ENCODE measurements around the gene TMEM201. TPM values are rescaled to one million over a fixed set of nuclear protein-coding genes. Genes with fewer than 3 reads are reported as not detected.
"Not testable (repeated sequence)": the region's sequence is repeated elsewhere in the genome, so short reads cannot be mapped to it uniquely, and the experiment has no call there.

The TMEM201 gene
- total RNA-seq, 2 experiments from 2014 or later: 21.1 to 23.2 TPM

- Mint-ChIP-seq H3K27ac (peak overlapping the region; percentile 2), H3K4me1 (ENCODE audit: low read depth) (peaks cover 29% of the 10 kb centered on the region), H3K4me3 (no peak overlapping the region), H3K36me3 (ENCODE audit: low read depth) (peaks cover 27% of the 10 kb centered on the region), H3K9me3 (ENCODE audit: insufficient read depth) (no peaks in the 10 kb centered on the region), H3K27me3 (ENCODE audit: low read depth) (no peaks in the 10 kb centered on the region)
- DNase-seq (peak; percentile 28), ATAC-seq (peak; percentile 74)
- CTCF ChIA-PET: interaction anchor here (0.9 to 3.4 kb wide), 5 partner anchors 10 to 63 kb away, joined by 3 to 18 read pairs (median 5); no protein-coding TSS in a partner anchor
- POLR2A ChIA-PET: interaction anchor here (2.1 kb wide), 1 partner anchor 20 kb away, joined by 6 read pairs; no protein-coding TSS in a partner anchor
These were observed 30.3 kb upstream of the TMEM201 start for GRCh38 chr1:9558271-9558945.

GRCh38 chr1:9558946-9559545, 29.7 kb upstream of the TMEM201 start:
- Mint-ChIP-seq H3K4me3 (no peak overlapping the region), H3K27me3 (ENCODE audit: low read depth) (no peaks in the 10 kb centered on the region), H3K4me1 (ENCODE audit: low read depth) (peaks cover 29% of the 10 kb centered on the region), H3K27ac (peak overlapping the region; percentile 2), H3K9me3 (ENCODE audit: insufficient read depth) (no peaks in the 10 kb centered on the region), H3K36me3 (ENCODE audit: low read depth) (peaks cover 22% of the 10 kb centered on the region)
- ChIA-PET POLR2A (interaction anchor here (0.6 to 2.1 kb wide), 2 partner anchors 16 to 21 kb away, joined by 3 to 6 read pairs; no protein-coding TSS in a partner anchor), CTCF (interaction anchor here (0.6 to 3.4 kb wide), 5 partner anchors 9 to 424 kb away, joined by 3 to 18 read pairs (median 5); no protein-coding TSS in a partner anchor)
- no peak for ATAC-seq
- DNase-seq: no peak

DNA sequence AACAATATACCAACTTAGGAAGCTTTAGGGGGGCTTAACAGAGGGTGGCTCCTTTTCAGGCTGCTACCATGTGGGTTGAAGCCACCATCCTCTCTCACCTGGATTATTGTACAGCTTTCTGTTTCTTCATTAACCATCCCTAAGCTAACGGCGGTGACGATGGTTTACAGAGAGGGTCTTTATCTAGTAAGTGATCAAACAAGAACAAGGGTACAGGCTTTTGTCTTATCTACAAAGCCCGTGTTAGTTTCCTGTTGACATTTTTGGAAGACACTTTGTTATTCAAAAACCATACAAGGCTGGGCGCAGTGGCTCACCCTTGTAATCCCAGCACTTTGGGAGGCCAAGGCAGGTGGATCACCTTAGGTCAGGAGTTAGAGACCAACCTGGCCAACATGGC, 29.0 kb upstream of the TMEM201 start:
- peaks cover 22% of the 10 kb centered on the region for H3K36me3 Mint-ChIP-seq (ENCODE audit: low read depth)
- H3K4me1 Mint-ChIP-seq (ENCODE audit: low read depth): peaks cover 29% of the 10 kb centered on the region
- H3K9me3 Mint-ChIP-seq (ENCODE audit: insufficient read depth): no peaks in the 10 kb centered on the region
- peak overlapping the region; percentile 28 for H3K27ac Mint-ChIP-seq
- ATAC-seq (peak; percentile 32), DNase-seq (no peak)
- no peaks in the 10 kb centered on the region for H3K27me3 Mint-ChIP-seq (ENCODE audit: low read depth)
- ChIA-PET POLR2A (interaction anchor here (2.1 kb wide), 1 partner anchor 22 kb away, joined by 6 read pairs; no protein-coding TSS in a partner anchor), CTCF (interaction anchor here (0.6 to 3.4 kb wide), 2 partner anchors 65 to 423 kb away, joined by 3 to 18 read pairs; no protein-coding TSS in a partner anchor)
- H3K4me3 Mint-ChIP-seq: no peak overlapping the region

DNA sequence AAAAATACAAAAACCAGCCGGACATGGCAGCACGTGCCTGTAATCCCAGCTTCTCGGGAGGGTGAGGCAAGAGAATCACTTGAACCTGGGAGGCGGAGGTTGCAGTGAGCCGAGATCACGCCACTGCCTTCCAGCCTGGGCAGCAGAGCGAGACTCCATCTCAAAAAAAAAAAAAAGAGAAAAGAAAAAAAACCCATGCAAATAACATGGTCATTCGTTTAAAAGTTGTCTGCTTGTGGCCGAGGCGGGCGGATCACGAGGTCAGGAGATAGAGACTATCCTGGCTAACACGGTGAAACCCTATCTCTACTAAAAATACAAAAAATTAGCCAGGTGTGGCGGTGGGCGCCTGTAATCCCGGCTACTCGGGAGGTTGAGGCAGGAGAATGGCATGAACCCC, 28.6 kb upstream of the TMEM201 start:
- H3K4me3 Mint-ChIP-seq; POLR2A ChIA-PET; ATAC-seq; H3K27me3 Mint-ChIP-seq (ENCODE audit: low read depth); H3K9me3 Mint-ChIP-seq (ENCODE audit: insufficient read depth); H3K27ac Mint-ChIP-seq; DNase-seq: not testable (repeated sequence)
- peaks cover 22% of the 10 kb centered on the region for H3K36me3 Mint-ChIP-seq (ENCODE audit: low read depth)
- CTCF ChIA-PET: interaction anchor here (3.4 kb wide), 1 partner anchor 65 kb away, joined by 18 read pairs; no protein-coding TSS in a partner anchor
- H3K4me1 Mint-ChIP-seq (ENCODE audit: low read depth): peaks cover 29% of the 10 kb centered on the region

GRCh38 chr1:9561429-9561828, 27.3 kb upstream of the TMEM201 start:
- H3K27me3 Mint-ChIP-seq (ENCODE audit: low read depth): no peaks in the 10 kb centered on the region
- ATAC-seq: no peak
- H3K36me3 Mint-ChIP-seq (ENCODE audit: low read depth): peaks cover 11% of the 10 kb centered on the region
- no peak for DNase-seq
- CTCF ChIA-PET: interaction anchor here (0.8 kb wide), 1 partner anchor 12 kb away, joined by 3 read pairs; no protein-coding TSS in a partner anchor
- POLR2A ChIA-PET: no interaction called here
- no peak overlapping the region for H3K27ac Mint-ChIP-seq
- H3K9me3 Mint-ChIP-seq (ENCODE audit: insufficient read depth): no peaks in the 10 kb centered on the region
- peaks cover 29% of the 10 kb centered on the region for H3K4me1 Mint-ChIP-seq (ENCODE audit: low read depth)
- no peak overlapping the region for H3K4me3 Mint-ChIP-seq

DNA sequence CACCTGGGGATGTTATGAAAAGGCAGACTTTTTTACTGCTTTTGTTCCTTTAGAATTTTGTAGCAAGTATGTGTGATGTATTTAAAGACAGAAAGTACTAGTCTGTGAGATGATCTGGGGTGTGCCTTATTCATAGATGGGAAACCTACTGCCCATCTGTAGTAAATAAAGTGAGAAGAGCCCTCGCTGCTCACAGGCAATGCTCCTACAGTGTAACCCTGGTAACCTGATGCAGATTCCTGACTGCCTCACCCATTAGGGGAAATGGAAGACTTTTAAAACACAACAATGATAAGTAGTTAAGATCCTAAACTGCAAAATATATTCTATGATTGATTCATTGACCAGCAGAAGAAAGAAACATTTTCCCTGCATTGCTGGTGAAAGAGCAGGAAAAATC, 19.4 kb upstream of the TMEM201 start:
- no peaks in the 10 kb centered on the region for H3K27me3 Mint-ChIP-seq (ENCODE audit: low read depth)
- CTCF ChIA-PET: interaction anchor here (1.0 to 1.2 kb wide), 2 partner anchors 75 to 345 kb away, joined by 3 read pairs; no protein-coding TSS in a partner anchor
- H3K4me1 Mint-ChIP-seq (ENCODE audit: low read depth): no peaks in the 10 kb centered on the region
- ATAC-seq (no peak), DNase-seq (no peak)
- no peak overlapping the region for H3K27ac Mint-ChIP-seq
- H3K36me3 Mint-ChIP-seq (ENCODE audit: low read depth): peaks cover 14% of the 10 kb centered on the region
- H3K9me3 Mint-ChIP-seq (ENCODE audit: insufficient read depth): no peaks in the 10 kb centered on the region
- POLR2A ChIA-PET: no interaction called here
- no peak overlapping the region for H3K4me3 Mint-ChIP-seq

DNA sequence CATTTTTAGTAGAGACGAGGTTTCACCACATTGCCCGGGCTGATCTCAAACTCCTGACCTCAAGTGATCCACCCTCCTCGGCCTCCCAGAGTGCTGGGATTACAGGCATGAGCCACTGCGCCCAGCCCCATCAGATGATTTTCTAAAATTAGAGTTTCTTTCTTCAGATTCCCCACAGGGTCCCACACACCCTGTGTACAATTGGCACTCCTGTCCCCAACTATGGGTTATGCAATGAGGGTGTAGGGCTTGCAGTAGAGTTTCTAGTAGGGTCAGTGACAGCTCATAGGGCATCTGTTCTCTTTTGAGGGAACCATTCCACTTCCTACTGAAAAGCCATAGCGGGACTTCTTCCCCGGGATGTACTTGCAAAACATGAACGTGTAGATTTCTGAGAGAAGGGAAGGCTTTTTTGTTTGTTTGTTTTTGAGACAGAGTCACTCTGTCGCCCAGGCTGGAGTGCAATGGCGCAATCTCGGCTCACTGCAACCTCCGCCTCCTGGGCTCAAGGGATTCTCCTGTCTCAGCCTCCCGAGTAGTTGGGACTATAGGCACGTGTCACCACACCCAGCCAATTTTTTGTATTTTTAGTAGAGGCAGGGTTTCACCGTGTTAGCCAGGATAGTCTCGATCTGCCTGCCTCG, 17.7 kb upstream of the TMEM201 start:
- not testable (repeated sequence) for H3K4me1 Mint-ChIP-seq (ENCODE audit: low read depth)

DNA sequence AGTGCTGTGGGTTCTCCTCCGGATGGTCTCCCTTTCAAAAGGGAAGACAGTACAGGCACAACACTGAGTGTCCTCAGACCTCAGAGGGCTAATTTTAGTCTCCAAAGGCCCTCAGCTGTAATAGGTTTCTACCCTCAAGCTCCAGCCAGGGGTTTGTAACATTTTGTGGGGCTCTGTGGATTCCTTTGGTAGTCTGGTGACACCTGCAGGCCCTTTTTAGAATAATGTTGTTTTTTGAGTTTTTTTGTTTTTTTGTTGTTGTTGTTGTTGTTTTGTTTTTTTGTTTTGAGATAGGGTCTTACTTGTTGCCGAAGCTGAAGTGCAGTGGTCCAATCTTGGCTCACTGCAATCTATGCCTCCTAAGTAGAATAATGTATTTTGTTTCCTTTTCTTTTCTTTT, 15.0 kb upstream of the TMEM201 start:
- ATAC-seq: no peak
- Mint-ChIP-seq H3K9me3 (ENCODE audit: insufficient read depth) (no peaks in the 10 kb centered on the region), H3K27me3 (ENCODE audit: low read depth) (no peaks in the 10 kb centered on the region), H3K27ac (no peak overlapping the region), H3K36me3 (ENCODE audit: low read depth) (peaks cover 17% of the 10 kb centered on the region), H3K4me3 (no peak overlapping the region), H3K4me1 (ENCODE audit: low read depth) (no peaks in the 10 kb centered on the region)
- CTCF ChIA-PET: interaction anchor here (0.6 to 5.8 kb wide), 22 partner anchors 10 to 682 kb away, joined by 3 to 71 read pairs (median 3); partner anchors contain the start of gene TMEM201
- POLR2A ChIA-PET: interaction anchor here (0.7 kb wide), 1 partner anchor 298 kb away, joined by 3 read pairs; no protein-coding TSS in a partner anchor
- DNase-seq: no peak

More for the DNA sequence above, 17.7 kb upstream of the TMEM201 start:
- H3K4me3 Mint-ChIP-seq; ATAC-seq; POLR2A ChIA-PET; DNase-seq; H3K9me3 Mint-ChIP-seq (ENCODE audit: insufficient read depth); H3K27me3 Mint-ChIP-seq (ENCODE audit: low read depth): not testable (repeated sequence)
- Mint-ChIP-seq H3K36me3 (ENCODE audit: low read depth) (peaks cover 19% of the 10 kb centered on the region), H3K27ac (peak overlapping the region; percentile 43)
- CTCF ChIA-PET: interaction anchor here (0.7 to 1.5 kb wide), 7 partner anchors 8 to 304 kb away, joined by 3 to 9 read pairs (median 5); no protein-coding TSS in a partner anchor

DNA sequence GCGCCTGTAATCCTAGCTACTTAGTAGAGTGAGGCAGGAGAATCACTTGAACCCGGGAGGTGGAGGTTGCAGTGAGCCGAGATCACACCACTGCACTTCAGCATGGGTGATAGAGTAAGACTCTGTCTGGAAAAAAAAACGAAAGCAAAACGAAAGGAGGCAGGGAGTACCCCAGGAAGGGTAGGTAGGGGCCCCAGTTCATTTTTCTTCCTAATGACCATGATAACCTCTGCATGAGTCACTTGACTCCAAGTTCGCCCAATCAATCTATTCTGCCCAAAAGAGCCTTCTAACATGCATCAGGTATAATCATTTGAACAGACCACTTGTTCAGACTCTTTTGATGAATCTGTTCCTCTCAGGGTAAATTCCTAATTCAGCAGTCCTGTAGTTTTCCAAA, 13.2 kb upstream of the TMEM201 start:
- Mint-ChIP-seq H3K4me1 (ENCODE audit: low read depth) (no peaks in the 10 kb centered on the region), H3K4me3 (no peak overlapping the region), H3K36me3 (ENCODE audit: low read depth) (peaks cover 24% of the 10 kb centered on the region), H3K27ac (no peak overlapping the region), H3K9me3 (ENCODE audit: insufficient read depth) (no peaks in the 10 kb centered on the region), H3K27me3 (ENCODE audit: low read depth) (no peaks in the 10 kb centered on the region)
- CTCF ChIA-PET: interaction anchor here (1.7 to 5.8 kb wide), 3 partner anchors 9 to 81 kb away, joined by 4 to 71 read pairs (median 9); partner anchors contain the start of gene TMEM201
- ATAC-seq: no peak
- DNase-seq: no peak
- POLR2A ChIA-PET: no interaction called here

GRCh38 chr1:9576903-9577302, 11.8 kb upstream of the TMEM201 start:
- Mint-ChIP-seq H3K4me3 (no peak overlapping the region), H3K9me3 (ENCODE audit: insufficient read depth) (no peaks in the 10 kb centered on the region), H3K27me3 (ENCODE audit: low read depth) (no peaks in the 10 kb centered on the region), H3K4me1 (ENCODE audit: low read depth) (no peaks in the 10 kb centered on the region), H3K27ac (no peak overlapping the region), H3K36me3 (ENCODE audit: low read depth) (peaks cover 25% of the 10 kb centered on the region)
- ChIA-PET POLR2A (no interaction called here), CTCF (interaction anchor here (1.5 to 5.8 kb wide), 3 partner anchors 10 to 82 kb away, joined by 3 to 71 read pairs (median 9); no protein-coding TSS in a partner anchor)
- no peak for ATAC-seq
- DNase-seq: no peak

DNA sequence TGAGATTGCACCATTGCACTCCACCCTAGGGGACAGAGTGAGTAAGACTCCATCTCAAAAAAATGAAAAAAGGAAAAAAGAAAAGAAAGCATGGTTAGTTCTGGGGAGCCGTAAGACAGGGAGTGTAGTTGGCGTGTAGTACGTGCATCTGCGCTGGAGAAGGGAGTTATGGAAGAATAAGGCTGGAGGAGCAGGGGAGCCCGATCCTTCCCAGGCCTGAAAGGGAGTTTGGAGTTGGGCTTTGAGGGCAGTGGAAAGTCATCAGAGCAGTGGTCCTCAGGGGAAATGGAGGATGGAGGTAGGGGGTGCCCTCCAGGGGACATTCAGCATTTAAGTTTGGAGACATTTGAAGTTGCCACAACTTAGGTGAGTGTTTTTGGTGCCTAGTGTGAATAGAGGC, 11.3 kb upstream of the TMEM201 start:
- H3K4me3 Mint-ChIP-seq: no peak overlapping the region
- H3K9me3 Mint-ChIP-seq (ENCODE audit: insufficient read depth): no peaks in the 10 kb centered on the region
- DNase-seq (no peak), ATAC-seq (no peak)
- POLR2A ChIA-PET: no interaction called here
- H3K36me3 Mint-ChIP-seq (ENCODE audit: low read depth): peaks cover 29% of the 10 kb centered on the region
- no peaks in the 10 kb centered on the region for H3K4me1 Mint-ChIP-seq (ENCODE audit: low read depth)
- no peaks in the 10 kb centered on the region for H3K27me3 Mint-ChIP-seq (ENCODE audit: low read depth)
- H3K27ac Mint-ChIP-seq: no peak overlapping the region
- CTCF ChIA-PET: interaction anchor here (1.5 kb wide), 1 partner anchor 12 kb away, joined by 3 read pairs; no protein-coding TSS in a partner anchor
